Measurements from ENCODE around the gene SCAF1. TPM values are rescaled to one million over a fixed set of nuclear protein-coding genes. Genes with fewer than 3 reads are reported as not detected.
A peak's percentile ranks its signal among the peaks of the same experiment; 100 is the strongest.

Gene SCAF1
- total and polyA plus RNA-seq, 2 of the 13 experiments (the other 11 are each of a cell fraction or from before 2014, with no cell fraction given), result 3.3 to 6.1 TPM

DNA sequence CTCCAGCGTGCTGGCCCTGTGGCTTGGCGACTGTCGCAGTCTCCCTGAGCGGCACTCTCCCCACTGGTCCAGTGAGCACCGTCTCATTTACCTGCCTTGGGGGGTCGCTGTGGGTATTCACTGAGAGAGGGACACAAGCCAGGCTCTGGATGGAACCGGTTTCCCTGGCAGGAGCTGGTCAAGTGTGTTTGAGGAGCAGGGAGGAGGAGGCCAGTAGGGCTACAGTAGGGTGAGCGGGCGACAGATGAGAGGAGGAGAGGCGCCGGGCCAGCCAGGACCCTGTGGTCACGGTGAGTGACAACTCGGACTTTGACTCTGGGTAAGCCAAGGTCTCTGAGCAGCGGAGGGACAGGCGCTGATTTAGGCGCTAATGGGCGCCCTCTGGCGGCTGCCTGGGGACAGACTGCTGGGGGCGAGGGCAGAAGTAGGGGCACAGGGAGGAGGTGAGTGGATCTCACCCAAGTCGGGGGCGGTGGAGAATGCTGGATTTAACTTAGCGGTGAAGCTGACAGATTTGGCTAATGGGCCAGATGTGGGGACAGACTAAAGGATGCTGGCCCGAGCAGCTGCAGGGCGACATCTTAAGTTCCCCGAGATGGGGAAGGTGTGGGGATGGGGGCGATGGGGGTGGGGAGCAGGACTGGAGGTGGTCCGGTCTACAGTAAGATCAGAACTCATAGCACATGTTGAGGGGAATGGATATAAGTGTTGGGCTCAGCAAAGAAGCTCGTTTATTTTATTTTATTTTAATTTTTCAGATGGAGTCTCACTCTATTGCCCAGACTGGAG is 30.3 kb downstream of the SCAF1 start (continued):
- TF ChIP-seq, protein P1, sequence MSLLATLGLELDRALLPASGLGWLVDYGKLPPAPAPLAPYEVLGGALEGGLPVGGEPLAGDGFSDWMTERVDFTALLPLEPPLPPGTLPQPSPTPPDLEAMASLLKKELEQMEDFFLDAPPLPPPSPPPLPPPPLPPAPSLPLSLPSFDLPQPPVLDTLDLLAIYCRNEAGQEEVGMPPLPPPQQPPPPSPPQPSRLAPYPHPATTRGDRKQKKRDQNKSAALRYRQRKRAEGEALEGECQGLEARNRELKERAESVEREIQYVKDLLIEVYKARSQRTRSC (CRISPR knock-in tag; IDR thresholded peaks at IDR 0.05; ENCODE audit: low read depth), result no peak
- TF ChIP-seq KDM5B (CRISPR knock-in tag; IDR thresholded peaks at IDR 0.05; ENCODE audit: borderline replicate concordance), result peak; percentile 34; the same call in 1 of the 2 replicates
- TF ChIP-seq YEATS2 (CRISPR knock-in tag; IDR thresholded peaks at IDR 0.05; ENCODE audit: borderline replicate concordance), result peak; percentile 56; the same call in 1 of the 2 replicates
- peak; percentile 62; the same call in 1 of the 2 replicates for TF ChIP-seq SPEN (CRISPR knock-in tag; IDR thresholded peaks at IDR 0.05; ENCODE audit: low read depth)
- TF ChIP-seq, protein P2, sequence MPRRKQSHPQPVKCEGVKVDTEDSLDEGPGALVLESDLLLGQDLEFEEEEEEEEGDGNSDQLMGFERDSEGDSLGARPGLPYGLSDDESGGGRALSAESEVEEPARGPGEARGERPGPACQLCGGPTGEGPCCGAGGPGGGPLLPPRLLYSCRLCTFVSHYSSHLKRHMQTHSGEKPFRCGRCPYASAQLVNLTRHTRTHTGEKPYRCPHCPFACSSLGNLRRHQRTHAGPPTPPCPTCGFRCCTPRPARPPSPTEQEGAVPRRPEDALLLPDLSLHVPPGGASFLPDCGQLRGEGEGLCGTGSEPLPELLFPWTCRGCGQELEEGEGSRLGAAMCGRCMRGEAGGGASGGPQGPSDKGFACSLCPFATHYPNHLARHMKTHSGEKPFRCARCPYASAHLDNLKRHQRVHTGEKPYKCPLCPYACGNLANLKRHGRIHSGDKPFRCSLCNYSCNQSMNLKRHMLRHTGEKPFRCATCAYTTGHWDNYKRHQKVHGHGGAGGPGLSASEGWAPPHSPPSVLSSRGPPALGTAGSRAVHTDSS (CRISPR knock-in tag; conservative IDR thresholded peaks at IDR 0.05), result no peak
- TF ChIP-seq, protein P3, sequence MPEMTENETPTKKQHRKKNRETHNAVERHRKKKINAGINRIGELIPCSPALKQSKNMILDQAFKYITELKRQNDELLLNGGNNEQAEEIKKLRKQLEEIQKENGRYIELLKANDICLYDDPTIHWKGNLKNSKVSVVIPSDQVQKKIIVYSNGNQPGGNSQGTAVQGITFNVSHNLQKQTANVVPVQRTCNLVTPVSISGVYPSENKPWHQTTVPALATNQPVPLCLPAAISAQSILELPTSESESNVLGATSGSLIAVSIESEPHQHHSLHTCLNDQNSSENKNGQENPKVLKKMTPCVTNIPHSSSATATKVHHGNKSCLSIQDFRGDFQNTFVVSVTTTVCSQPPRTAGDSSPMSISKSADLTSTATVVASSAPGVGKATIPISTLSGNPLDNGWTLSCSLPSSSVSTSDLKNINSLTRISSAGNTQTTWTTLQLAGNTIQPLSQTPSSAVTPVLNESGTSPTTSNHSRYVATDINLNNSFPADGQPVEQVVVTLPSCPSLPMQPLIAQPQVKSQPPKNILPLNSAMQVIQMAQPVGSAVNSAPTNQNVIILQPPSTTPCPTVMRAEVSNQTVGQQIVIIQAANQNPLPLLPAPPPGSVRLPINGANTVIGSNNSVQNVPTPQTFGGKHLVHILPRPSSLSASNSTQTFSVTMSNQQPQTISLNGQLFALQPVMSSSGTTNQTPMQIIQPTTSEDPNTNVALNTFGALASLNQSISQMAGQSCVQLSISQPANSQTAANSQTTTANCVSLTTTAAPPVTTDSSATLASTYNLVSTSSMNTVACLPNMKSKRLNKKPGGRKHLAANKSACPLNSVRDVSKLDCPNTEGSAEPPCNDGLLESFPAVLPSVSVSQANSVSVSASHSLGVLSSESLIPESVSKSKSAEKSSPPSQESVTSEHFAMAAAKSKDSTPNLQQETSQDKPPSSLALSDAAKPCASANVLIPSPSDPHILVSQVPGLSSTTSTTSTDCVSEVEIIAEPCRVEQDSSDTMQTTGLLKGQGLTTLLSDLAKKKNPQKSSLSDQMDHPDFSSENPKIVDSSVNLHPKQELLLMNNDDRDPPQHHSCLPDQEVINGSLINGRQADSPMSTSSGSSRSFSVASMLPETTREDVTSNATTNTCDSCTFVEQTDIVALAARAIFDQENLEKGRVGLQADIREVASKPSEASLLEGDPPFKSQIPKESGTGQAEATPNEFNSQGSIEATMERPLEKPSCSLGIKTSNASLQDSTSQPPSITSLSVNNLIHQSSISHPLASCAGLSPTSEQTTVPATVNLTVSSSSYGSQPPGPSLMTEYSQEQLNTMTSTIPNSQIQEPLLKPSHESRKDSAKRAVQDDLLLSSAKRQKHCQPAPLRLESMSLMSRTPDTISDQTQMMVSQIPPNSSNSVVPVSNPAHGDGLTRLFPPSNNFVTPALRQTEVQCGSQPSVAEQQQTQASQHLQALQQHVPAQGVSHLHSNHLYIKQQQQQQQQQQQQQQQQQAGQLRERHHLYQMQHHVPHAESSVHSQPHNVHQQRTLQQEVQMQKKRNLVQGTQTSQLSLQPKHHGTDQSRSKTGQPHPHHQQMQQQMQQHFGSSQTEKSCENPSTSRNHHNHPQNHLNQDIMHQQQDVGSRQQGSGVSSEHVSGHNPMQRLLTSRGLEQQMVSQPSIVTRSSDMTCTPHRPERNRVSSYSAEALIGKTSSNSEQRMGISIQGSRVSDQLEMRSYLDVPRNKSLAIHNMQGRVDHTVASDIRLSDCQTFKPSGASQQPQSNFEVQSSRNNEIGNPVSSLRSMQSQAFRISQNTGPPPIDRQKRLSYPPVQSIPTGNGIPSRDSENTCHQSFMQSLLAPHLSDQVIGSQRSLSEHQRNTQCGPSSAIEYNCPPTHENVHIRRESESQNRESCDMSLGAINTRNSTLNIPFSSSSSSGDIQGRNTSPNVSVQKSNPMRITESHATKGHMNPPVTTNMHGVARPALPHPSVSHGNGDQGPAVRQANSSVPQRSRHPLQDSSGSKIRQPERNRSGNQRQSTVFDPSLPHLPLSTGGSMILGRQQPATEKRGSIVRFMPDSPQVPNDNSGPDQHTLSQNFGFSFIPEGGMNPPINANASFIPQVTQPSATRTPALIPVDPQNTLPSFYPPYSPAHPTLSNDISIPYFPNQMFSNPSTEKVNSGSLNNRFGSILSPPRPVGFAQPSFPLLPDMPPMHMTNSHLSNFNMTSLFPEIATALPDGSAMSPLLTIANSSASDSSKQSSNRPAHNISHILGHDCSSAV (CRISPR knock-in tag; IDR thresholded peaks at IDR 0.05; ENCODE audit: borderline replicate concordance), result no peak
- TF ChIP-seq ZSCAN9 (CRISPR knock-in tag; IDR thresholded peaks at IDR 0.05; ENCODE audit: borderline replicate concordance), result no peak; the same call in 1 of the 2 replicates
- peak; percentile 63; the same call in 1 of the 2 replicates for TF ChIP-seq PITX1 (CRISPR knock-in tag; IDR thresholded peaks at IDR 0.05)
- TF ChIP-seq SIX1 (CRISPR knock-in tag; IDR thresholded peaks at IDR 0.05; ENCODE audit: borderline replicate concordance), result no peak
- TF ChIP-seq, protein P4, sequence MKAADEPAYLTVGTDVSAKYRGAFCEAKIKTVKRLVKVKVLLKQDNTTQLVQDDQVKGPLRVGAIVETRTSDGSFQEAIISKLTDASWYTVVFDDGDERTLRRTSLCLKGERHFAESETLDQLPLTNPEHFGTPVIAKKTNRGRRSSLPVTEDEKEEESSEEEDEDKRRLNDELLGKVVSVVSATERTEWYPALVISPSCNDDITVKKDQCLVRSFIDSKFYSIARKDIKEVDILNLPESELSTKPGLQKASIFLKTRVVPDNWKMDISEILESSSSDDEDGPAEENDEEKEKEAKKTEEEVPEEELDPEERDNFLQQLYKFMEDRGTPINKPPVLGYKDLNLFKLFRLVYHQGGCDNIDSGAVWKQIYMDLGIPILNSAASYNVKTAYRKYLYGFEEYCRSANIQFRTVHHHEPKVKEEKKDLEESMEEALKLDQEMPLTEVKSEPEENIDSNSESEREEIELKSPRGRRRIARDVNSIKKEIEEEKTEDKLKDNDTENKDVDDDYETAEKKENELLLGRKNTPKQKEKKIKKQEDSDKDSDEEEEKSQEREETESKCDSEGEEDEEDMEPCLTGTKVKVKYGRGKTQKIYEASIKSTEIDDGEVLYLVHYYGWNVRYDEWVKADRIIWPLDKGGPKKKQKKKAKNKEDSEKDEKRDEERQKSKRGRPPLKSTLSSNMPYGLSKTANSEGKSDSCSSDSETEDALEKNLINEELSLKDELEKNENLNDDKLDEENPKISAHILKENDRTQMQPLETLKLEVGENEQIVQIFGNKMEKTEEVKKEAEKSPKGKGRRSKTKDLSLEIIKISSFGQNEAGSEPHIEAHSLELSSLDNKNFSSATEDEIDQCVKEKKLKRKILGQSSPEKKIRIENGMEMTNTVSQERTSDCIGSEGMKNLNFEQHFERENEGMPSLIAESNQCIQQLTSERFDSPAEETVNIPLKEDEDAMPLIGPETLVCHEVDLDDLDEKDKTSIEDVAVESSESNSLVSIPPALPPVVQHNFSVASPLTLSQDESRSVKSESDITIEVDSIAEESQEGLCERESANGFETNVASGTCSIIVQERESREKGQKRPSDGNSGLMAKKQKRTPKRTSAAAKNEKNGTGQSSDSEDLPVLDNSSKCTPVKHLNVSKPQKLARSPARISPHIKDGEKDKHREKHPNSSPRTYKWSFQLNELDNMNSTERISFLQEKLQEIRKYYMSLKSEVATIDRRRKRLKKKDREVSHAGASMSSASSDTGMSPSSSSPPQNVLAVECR (CRISPR knock-in tag; IDR thresholded peaks at IDR 0.05; ENCODE audit: borderline replicate concordance), result peak; percentile 80; the same call in 1 of the 2 replicates
- TF ChIP-seq GTF3A (CRISPR knock-in tag; conservative IDR thresholded peaks at IDR 0.05), result no peak
- TF ChIP-seq ZNF3 (CRISPR knock-in tag; IDR thresholded peaks at IDR 0.05), result 0 out of 2 replicates have a peak, but pooled peaks have one; percentile 54

All from HepG2 (cell line).